NCI-H748 (cell line): ENCODE data around the gene MYLK3.
"Not testable (repeated sequence)": the region's sequence is repeated elsewhere in the genome, so short reads cannot be mapped to it uniquely, and the experiment has no call there.

ENCODE experiments used
- DNase-seq: peaks from one replicate; lab custom pipeline; 2025; ENCODE audit not compliant: unreplicated experiment; lab: John Stamatoyannopoulos, UW

Gene MYLK3

GRCh38 chr16:46747777-46748651 lies at the start of gene MYLK3:
MYLK3 (minus strand) TSS chr16:46748344; CDS start chr16:46748193, 151 bp downstream.
- DNase-seq = no peak

- no peak for DNase-seq
Observed at GRCh38 chr16:46797501-46797900, 49.4 kb upstream of the MYLK3 start.

- no peak for DNase-seq
Observed at GRCh38 chr16:46796764-46797269, 48.7 kb upstream of the MYLK3 start.

- DNase-seq = no peak
Observed at GRCh38 chr16:46793841-46794240, 45.7 kb upstream of the MYLK3 start.

GRCh38 chr16:46790599-46791270 lies 42.6 kb upstream of the MYLK3 start:
- peak; percentile 16 for DNase-seq

- peak; percentile 72 for DNase-seq
Observed at GRCh38 chr16:46789499-46790414, 41.6 kb upstream of the MYLK3 start.

DNA sequence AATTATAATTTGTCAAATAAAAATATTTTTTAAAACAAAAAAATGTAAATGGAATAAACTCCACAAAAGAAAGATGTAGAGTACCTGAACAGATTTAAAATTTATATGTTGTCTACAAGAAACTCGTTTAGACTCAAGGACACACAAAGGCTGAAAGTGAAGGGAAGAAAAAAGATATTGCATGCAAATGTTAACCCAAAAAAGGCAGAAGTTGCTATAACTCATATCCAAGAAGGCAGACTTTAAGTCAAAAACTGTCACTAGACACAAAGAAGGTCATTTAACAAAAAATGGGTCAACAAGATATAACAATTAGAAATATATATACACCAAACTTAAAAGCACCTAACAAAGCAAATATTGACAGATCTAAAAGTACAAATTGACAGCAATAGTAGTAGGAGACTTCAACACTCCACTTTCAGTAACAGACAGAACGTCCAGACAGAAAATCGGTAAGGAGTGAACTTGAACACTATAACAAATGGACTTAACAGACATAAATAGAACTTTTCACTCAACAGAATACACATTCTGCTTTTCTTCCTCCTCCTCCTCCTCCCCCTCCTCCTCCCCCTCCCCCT lies 40.8 kb upstream of the MYLK3 start:
- DNase-seq = no peak

DNA sequence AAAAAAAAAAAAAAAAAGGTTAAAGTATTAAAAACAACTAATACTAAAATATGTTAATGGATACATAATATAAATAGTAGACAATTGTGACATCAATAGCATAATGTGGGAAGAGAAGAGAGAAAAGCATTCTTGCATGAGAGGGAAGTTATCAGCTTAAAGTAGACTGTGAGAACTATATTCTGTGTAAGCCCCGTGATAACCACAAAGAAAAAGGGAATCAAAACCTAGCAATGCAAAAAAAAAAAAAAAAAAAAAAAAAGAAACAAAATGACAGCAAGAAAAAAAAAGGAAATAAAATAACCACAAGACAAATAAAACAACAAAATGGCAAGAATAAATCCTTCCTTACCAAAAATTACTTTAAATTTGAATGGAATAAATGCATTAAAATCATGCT lies 39.8 kb upstream of the MYLK3 start:
- no peak for DNase-seq

DNA sequence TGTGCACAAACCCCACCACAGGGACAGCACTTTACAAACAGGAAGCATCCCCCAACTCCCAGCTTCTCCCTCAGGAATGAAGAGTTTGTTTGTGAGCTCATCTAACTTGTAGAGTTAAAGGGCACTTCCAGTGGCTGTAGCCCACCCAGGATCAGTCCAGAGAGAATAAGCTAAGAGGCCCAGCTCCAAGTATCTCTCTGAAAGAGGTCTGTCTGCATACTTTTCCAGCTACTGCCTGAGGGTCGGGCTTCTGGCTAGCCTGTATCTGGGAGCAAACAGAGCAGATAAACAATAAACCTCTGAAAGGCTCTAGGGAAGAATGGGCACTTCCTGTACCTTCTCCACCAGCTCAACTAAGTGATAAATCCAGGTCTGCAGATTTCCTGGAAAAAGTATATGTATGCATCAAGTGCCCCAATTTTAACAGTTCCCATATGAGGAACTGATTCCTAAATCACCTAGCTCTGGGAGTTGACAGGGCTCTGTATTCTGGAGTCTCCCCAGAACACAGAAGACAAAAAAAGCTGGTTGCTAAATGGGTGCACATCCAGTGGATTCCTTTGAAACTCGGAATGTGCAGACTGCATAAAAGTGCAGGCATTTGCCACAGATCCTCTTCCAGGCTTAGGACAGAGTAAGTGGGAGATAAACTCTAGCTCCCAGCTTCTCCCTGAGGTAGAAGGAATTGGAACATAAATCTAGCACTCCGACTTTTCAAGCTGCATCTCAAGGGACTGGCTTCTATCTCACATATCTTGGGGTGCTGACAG lies 37.1 kb upstream of the MYLK3 start:
- DNase-seq = no peak

- not testable (repeated sequence) for DNase-seq
Observed at GRCh38 chr16:46784569-46784968, 36.4 kb upstream of the MYLK3 start.

DNA sequence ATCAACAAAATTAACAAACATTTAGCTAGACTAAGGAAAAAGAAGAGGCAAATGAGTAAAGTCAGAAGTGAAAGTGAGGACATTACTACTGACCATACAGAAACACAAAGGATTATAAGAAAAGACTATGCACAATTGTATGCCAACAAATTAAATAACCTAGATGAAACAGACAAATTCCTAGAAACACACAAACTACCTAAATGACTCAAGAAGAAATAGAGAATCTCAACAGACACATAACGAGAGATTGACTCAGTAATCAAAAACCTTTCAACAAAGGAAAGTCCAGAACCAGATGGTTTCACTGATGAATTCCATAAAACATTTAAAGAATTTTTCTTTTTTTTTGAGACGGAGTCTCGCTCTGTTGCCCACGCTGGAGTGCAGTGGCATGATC lies 35.7 kb upstream of the MYLK3 start:
- no peak for DNase-seq

DNA sequence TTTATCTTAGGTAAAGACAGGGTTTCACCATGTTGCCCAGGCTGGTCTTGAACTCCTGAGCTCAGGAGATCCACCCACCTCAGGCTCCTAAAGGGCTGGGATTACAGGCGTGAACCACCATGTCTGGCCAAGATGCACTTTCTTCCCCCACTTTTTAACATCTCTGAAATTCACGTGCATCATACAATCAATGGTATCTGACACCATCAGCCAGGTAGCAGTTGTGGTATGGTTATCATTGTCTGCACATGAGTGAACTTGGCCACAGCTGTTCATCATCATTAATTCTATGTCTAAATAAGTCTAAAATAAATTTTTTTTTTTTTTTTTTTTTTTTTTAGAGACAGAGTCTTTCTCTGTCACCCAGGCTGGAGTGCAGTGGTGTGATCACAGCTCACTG lies 34.2 kb upstream of the MYLK3 start:
- no peak for DNase-seq

DNA sequence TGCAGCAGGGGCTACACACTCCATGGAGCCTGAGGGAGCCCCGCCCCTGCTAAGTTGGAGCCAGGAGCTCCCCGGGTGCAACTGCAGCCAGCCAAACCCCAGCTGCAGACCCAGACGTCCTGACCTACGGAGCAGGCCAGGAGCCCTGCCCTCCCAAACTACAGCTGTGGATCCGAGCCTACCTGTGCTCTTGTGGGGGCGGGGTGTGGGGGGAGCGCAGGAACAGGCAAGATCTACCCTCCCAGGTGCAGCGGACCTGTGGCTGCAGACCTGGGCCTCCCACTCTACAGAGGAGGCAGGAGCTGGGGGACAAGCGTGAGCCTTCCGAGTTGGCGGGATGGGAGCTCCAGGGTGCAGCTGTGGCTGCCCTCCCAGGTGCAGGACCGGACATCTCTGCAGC lies 29.7 kb upstream of the MYLK3 start:
- no peak for DNase-seq

- DNase-seq = no peak
Observed at GRCh38 chr16:46775214-46775613, 27.1 kb upstream of the MYLK3 start.

GRCh38 chr16:46774743-46775177 lies 26.6 kb upstream of the MYLK3 start:
- DNase-seq = no peak

DNA sequence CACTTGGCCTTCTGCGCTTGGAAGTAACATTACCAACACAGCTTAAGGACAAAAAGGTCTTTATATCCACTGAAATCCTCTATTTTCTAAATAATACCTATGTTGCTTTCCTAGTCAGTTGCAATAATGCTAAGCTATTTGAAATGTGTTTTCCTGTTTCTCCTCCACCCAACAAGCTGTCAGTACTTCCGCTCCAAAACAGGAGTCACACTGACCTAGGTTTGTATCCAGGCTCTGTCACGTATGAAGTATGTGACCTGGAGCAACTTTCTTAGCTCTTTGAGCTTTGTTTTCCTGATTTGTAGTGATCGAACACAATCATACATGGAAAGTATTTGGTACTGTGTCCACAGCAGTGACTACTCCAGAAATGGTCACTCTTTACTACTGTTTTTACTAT lies 24.3 kb upstream of the MYLK3 start:
- DNase-seq = no peak

GRCh38 chr16:46768809-46769208 lies 20.7 kb upstream of the MYLK3 start:
- DNase-seq = peak; percentile 90

DNA sequence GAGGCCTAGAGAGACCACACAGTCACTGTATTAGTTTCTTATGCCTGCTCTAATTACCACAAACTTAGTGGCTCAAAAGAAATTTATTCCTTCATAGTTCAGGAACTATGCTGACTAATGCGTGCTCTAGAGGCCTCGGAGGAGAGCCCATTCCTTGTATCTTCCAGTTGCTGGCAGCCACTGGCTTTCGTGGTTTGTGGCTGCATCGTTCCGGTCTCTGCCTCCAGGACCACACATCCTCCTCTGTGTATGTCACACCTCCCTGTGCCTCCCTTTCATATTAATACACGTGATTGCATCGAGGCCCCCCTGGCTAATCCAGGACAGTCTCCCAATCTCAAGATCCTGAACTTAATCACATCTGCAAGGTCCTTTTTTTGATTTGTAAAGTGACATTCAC lies 16.9 kb upstream of the MYLK3 start:
- DNase-seq = no peak

DNA sequence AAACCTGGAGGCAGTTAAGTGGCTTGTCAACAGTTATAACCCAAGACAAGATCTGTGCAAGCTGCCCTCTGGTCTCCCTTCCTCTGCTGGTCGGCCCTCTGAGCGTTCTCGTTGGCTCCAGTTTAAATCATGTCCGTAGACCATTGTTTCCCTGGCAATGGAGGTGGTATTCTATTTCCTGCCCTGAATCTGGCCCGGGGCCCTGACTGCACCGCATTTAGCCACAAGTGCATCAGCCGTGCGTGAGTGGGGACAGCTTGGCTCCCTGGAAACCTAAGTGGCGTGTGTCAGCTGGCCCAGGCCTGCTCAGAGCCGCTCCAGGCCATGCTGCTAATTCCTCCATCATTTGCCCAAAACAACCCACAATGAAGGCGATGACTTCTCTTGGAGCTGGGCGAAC lies 15.0 kb upstream of the MYLK3 start:
- DNase-seq = peak; percentile 69

- DNase-seq = peak; percentile 79
Observed at GRCh38 chr16:46762583-46762982, 14.4 kb upstream of the MYLK3 start.
